ENCODE measurements around the gene ACYP1. TPM values are rescaled to one million over a fixed set of nuclear protein-coding genes. Genes with fewer than 3 reads are reported as not detected.

The ACYP1 gene
- total and polyA plus RNA-seq, 2 donors (not counting 3 experiments of a cell fraction or from before 2014, with no cell fraction given), result 30.2 to 37.5 TPM

- ChIA-PET POLR2A (no interaction called here), CTCF (interaction anchor here (1.0 to 2.2 kb wide), 4 partner anchors 9 to 192 kb away, joined by 3 to 9 read pairs (median 3); partner anchors contain the start of gene ACYP1)
- Histone ChIP-seq H3K9ac (replicated peaks; ENCODE audit: extremely low read depth, insufficient read depth, low read length) (no peak overlapping the region), H2AFZ (ENCODE audit: low read depth, low read length) (no peak overlapping the region), H3K4me3 (replicated peaks in 1 of 3; ENCODE audit: insufficient read depth in 1 of 3, low read depth in 1 of 3, low read length in 3 of 3) (no peak overlapping the region), H3K4me1 (ENCODE audit: control insufficient read depth, extremely low read depth, insufficient read depth, low read length) (no peaks in the 10 kb centered on the region), H4K20me1 (replicated peaks; ENCODE audit: control insufficient read depth, extremely low read depth, insufficient read depth, low read length) (no peaks in the 10 kb centered on the region), H3K4me2 (ENCODE audit: insufficient read depth, low read length) (no peak overlapping the region), H3K9me3 (replicated peaks; ENCODE audit: control insufficient read depth, insufficient read depth, low read length) (no peaks in the 10 kb centered on the region), H3K27ac (ENCODE audit: insufficient read depth, low read depth, low read length) (no peak overlapping the region), H3K9me1 (replicated peaks; ENCODE audit: control insufficient read depth, extremely low read depth, insufficient read depth, low read length) (no peaks in the 10 kb centered on the region), H3K36me3 (ENCODE audit: control insufficient read depth in 2 of 2, extremely low read depth in 1 of 2, insufficient read depth in 2 of 2, low read length in 2 of 2) (peaks cover 11 to 19% of the 10 kb centered on the region in 2 experiments), H3K27me3 (ENCODE audit: control insufficient read depth in 2 of 2, insufficient read depth in 2 of 2, low read length in 2 of 2) (no peaks in the 10 kb centered on the region), H3K79me2 (ENCODE audit: control insufficient read depth, insufficient read depth, low read length) (no peaks in the 10 kb centered on the region)
- dilution Hi-C loops (cut with MboI; ENCODE audit: extremely low pct_ligation_motif_present, low sequenced_read_pairs), result no loop called here
- no TSS peak for BruUV-seq (replicated peaks)
- DNase-seq (ENCODE audit: low read depth, low spot score) (no peak), FAIRE-seq (no peak)
- TF ChIP-seq MAX (IDR thresholded peaks at IDR 0.05; ENCODE audit: insufficient read depth, insufficient read length) (no peak), POLR2A (IDR thresholded peaks at IDR 0.05; ENCODE audit: low read depth, low read length) (no peak), GATA2 (IDR thresholded peaks at IDR 0.05; ENCODE audit: insufficient read depth, insufficient read length, low read depth, low read length) (no peak), POLR2AphosphoS5 (IDR thresholded peaks at IDR 0.05; ENCODE audit: insufficient read depth, low read depth, low read length) (no peak), MYC (IDR thresholded peaks at IDR 0.05; ENCODE audit: low read depth, low read length) (no peak), CTCF (IDR thresholded peaks at IDR 0.05; ENCODE audit: extremely low read depth in 1 of 2, insufficient read depth in 1 of 2, low read depth in 1 of 2, low read length in 2 of 2) (no peak), EZH2 (IDR thresholded peaks at IDR 0.05; ENCODE audit: borderline replicate concordance, low read depth, low read length, severe bottlenecking) (no peak), JUN (IDR thresholded peaks at IDR 0.05; ENCODE audit: borderline replicate concordance, insufficient read depth, insufficient read length, low read depth) (no peak), FOS (IDR thresholded peaks at IDR 0.05; ENCODE audit: borderline replicate concordance, insufficient read depth, low read length) (no peak)
- intact Hi-C loops (cut with micrococcal nuclease), result no loop called here
Measured at GRCh38 chr14:75098212-75098611, 34.4 kb upstream of the ACYP1 start.
